Measurements from ENCODE around the gene ZNF668. TPM values are rescaled to one million over a fixed set of nuclear protein-coding genes. Genes with fewer than 3 reads are reported as not detected.

Gene ZNF668
- total and polyA plus RNA-seq, 2 of the 13 experiments (the other 11 are each of a cell fraction or from before 2014, with no cell fraction given), result 3.8 to 9.8 TPM

GRCh38 chr16:31093132-31093703 is 19.2 kb upstream of the ZNF668 start (continued):
- 0 out of 2 replicates have a peak, but pooled peaks have one; percentile 38 for TF ChIP-seq NCOA2 (CRISPR knock-in tag; IDR thresholded peaks at IDR 0.05)
- peak; percentile 20; the same call in 1 of the 2 replicates for TF ChIP-seq KDM2A (CRISPR knock-in tag; IDR thresholded peaks at IDR 0.05; ENCODE audit: borderline replicate concordance, low read depth)
- TF ChIP-seq, protein P1, sequence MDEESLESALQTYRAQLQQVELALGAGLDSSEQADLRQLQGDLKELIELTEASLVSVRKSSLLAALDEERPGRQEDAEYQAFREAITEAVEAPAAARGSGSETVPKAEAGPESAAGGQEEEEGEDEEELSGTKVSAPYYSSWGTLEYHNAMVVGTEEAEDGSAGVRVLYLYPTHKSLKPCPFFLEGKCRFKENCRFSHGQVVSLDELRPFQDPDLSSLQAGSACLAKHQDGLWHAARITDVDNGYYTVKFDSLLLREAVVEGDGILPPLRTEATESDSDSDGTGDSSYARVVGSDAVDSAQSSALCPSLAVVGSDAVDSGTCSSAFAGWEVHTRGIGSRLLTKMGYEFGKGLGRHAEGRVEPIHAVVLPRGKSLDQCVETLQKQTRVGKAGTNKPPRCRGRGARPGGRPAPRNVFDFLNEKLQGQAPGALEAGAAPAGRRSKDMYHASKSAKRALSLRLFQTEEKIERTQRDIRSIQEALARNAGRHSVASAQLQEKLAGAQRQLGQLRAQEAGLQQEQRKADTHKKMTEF (CRISPR knock-in tag; IDR thresholded peaks at IDR 0.05), result peak; percentile 65; the same call in 1 of the 2 replicates
- no peak for TF ChIP-seq SOX13 (IDR thresholded peaks at IDR 0.05)
- 0 out of 4 replicates have a peak, but pooled peaks of 1 of the 2 experiments have one; percentile 47 for TF ChIP-seq SOX13 (CRISPR knock-in tag; conservative IDR thresholded peaks at IDR 0.05 in 1 of 2, IDR thresholded peaks at IDR 0.05 in 1 of 2)
- no peak for TF ChIP-seq SATB2 (CRISPR knock-in tag; IDR thresholded peaks at IDR 0.05)
- TF ChIP-seq CHD4 (IDR thresholded peaks at IDR 0.05; ENCODE audit: borderline replicate concordance, low read length), result no peak
- no peak for TF ChIP-seq ZBTB1 (CRISPR knock-in tag; IDR thresholded peaks at IDR 0.05; ENCODE audit: borderline replicate concordance)
- peak; percentile 19; the same call in 1 of the 2 replicates for TF ChIP-seq RXRA (CRISPR knock-in tag; IDR thresholded peaks at IDR 0.05)
- peak; percentile 61 for TF ChIP-seq HNF4G (IDR thresholded peaks at IDR 0.05; ENCODE audit: borderline replicate concordance, low read depth, low read length)
- 0 out of 2 replicates have a peak, but pooled peaks have one; percentile 24 for TF ChIP-seq HNF4G (CRISPR knock-in tag; IDR thresholded peaks at IDR 0.05; ENCODE audit: borderline replicate concordance, low read depth)
- TF ChIP-seq, protein P2, sequence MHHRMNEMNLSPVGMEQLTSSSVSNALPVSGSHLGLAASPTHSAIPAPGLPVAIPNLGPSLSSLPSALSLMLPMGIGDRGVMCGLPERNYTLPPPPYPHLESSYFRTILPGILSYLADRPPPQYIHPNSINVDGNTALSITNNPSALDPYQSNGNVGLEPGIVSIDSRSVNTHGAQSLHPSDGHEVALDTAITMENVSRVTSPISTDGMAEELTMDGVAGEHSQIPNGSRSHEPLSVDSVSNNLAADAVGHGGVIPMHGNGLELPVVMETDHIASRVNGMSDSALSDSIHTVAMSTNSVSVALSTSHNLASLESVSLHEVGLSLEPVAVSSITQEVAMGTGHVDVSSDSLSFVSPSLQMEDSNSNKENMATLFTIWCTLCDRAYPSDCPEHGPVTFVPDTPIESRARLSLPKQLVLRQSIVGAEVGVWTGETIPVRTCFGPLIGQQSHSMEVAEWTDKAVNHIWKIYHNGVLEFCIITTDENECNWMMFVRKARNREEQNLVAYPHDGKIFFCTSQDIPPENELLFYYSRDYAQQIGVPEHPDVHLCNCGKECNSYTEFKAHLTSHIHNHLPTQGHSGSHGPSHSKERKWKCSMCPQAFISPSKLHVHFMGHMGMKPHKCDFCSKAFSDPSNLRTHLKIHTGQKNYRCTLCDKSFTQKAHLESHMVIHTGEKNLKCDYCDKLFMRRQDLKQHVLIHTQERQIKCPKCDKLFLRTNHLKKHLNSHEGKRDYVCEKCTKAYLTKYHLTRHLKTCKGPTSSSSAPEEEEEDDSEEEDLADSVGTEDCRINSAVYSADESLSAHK (CRISPR knock-in tag; IDR thresholded peaks at IDR 0.05; ENCODE audit: borderline replicate concordance), result no peak
- TF ChIP-seq NR2C2 (CRISPR knock-in tag; IDR thresholded peaks at IDR 0.05; ENCODE audit: borderline replicate concordance), result no peak
- TF ChIP-seq, protein P3, sequence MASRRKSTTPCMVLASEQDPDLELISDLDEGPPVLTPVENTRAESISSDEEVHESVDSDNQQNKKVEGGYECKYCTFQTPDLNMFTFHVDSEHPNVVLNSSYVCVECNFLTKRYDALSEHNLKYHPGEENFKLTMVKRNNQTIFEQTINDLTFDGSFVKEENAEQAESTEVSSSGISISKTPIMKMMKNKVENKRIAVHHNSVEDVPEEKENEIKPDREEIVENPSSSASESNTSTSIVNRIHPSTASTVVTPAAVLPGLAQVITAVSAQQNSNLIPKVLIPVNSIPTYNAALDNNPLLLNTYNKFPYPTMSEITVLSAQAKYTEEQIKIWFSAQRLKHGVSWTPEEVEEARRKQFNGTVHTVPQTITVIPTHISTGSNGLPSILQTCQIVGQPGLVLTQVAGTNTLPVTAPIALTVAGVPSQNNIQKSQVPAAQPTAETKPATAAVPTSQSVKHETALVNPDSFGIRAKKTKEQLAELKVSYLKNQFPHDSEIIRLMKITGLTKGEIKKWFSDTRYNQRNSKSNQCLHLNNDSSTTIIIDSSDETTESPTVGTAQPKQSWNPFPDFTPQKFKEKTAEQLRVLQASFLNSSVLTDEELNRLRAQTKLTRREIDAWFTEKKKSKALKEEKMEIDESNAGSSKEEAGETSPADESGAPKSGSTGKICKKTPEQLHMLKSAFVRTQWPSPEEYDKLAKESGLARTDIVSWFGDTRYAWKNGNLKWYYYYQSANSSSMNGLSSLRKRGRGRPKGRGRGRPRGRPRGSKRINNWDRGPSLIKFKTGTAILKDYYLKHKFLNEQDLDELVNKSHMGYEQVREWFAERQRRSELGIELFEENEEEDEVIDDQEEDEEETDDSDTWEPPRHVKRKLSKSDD (CRISPR knock-in tag; IDR thresholded peaks at IDR 0.05; ENCODE audit: low read depth), result peak; percentile 24; the same call in 1 of the 2 replicates
- no peak for TF ChIP-seq JUN (CRISPR knock-in tag; IDR thresholded peaks at IDR 0.05)
- no peak for TF ChIP-seq FOSL2 (CRISPR knock-in tag; IDR thresholded peaks at IDR 0.05)
- TF ChIP-seq TBX2 (CRISPR knock-in tag; IDR thresholded peaks at IDR 0.05; ENCODE audit: borderline replicate concordance), result peak; percentile 42; the same call in 1 of the 2 replicates
- TF ChIP-seq, protein P4, sequence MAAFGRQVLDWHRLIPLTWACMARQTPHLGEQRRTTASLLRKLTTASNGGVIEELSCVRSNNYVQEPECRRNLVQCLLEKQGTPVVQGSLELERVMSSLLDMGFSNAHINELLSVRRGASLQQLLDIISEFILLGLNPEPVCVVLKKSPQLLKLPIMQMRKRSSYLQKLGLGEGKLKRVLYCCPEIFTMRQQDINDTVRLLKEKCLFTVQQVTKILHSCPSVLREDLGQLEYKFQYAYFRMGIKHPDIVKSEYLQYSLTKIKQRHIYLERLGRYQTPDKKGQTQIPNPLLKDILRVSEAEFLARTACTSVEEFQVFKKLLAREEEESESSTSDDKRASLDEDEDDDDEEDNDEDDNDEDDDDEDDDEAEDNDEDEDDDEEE (CRISPR knock-in tag; IDR thresholded peaks at IDR 0.05), result no peak
- TF ChIP-seq THAP11 (CRISPR knock-in tag; IDR thresholded peaks at IDR 0.05), result peak; percentile 69; the same call in 1 of the 2 replicates
- TF ChIP-seq RXRB (CRISPR knock-in tag; IDR thresholded peaks at IDR 0.05; ENCODE audit: borderline replicate concordance), result peak; percentile 44; the same call in 1 of the 2 replicates
- no peak for TF ChIP-seq NBN (conservative IDR thresholded peaks at IDR 0.05)
- TF ChIP-seq HNF4A (CRISPR knock-in tag; IDR thresholded peaks at IDR 0.05), result peak; percentile 54

All from HepG2 (cell line).